ENCODE measurements around the gene CSF2RB.

DNA sequence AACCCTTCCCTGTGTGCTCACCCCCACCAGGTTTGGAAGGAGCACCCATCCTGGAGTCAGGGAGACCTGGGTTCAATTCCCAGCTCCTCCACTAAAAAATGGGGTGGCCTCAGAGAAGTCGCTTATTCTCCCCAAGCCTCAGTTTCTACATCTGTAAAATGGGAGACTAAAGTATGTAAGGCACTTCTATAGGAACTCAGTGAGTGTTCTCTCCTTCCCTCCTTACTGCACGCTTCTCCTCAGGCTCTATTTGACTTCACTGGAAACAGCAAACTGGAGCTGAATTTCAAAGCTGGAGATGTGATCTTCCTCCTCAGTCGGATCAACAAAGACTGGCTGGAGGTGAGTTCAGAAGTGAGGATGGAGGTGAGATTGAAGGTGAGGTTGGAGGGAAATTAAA, 41.3 kb upstream of the CSF2RB start:
- no peak for TF ChIP-seq JUN (IDR thresholded peaks at IDR 0.05)
- TF ChIP-seq, protein P1, sequence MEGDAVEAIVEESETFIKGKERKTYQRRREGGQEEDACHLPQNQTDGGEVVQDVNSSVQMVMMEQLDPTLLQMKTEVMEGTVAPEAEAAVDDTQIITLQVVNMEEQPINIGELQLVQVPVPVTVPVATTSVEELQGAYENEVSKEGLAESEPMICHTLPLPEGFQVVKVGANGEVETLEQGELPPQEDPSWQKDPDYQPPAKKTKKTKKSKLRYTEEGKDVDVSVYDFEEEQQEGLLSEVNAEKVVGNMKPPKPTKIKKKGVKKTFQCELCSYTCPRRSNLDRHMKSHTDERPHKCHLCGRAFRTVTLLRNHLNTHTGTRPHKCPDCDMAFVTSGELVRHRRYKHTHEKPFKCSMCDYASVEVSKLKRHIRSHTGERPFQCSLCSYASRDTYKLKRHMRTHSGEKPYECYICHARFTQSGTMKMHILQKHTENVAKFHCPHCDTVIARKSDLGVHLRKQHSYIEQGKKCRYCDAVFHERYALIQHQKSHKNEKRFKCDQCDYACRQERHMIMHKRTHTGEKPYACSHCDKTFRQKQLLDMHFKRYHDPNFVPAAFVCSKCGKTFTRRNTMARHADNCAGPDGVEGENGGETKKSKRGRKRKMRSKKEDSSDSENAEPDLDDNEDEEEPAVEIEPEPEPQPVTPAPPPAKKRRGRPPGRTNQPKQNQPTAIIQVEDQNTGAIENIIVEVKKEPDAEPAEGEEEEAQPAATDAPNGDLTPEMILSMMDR (IDR thresholded peaks at IDR 0.05): no peak
- TF ChIP-seq SREBF2 (IDR thresholded peaks at IDR 0.05): no peak
- no peak for TF ChIP-seq CHD2 (IDR thresholded peaks at IDR 0.05; ENCODE audit: low read length, partially characterized antibody)
- no peak for TF ChIP-seq ESRRA (IDR thresholded peaks at IDR 0.05; ENCODE audit: borderline replicate concordance, low read length)
- no peak for TF ChIP-seq POLR2A (IDR thresholded peaks at IDR 0.05; ENCODE audit: low read length)
- no peak for TF ChIP-seq ZSCAN20 (CRISPR knock-in tag; IDR thresholded peaks at IDR 0.05)
- TF ChIP-seq CHD4 (IDR thresholded peaks at IDR 0.05; ENCODE audit: borderline replicate concordance): no peak
- no peak for TF ChIP-seq RNF2 (IDR thresholded peaks at IDR 0.05; ENCODE audit: borderline replicate concordance, low read depth)
- TF ChIP-seq, protein P2, sequence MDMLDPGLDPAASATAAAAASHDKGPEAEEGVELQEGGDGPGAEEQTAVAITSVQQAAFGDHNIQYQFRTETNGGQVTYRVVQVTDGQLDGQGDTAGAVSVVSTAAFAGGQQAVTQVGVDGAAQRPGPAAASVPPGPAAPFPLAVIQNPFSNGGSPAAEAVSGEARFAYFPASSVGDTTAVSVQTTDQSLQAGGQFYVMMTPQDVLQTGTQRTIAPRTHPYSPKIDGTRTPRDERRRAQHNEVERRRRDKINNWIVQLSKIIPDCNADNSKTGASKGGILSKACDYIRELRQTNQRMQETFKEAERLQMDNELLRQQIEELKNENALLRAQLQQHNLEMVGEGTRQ (IDR thresholded peaks at IDR 0.05): no peak
